SK-N-SH (cell line): ENCODE measurements around the gene USP36. TPM values are rescaled to one million over a fixed set of nuclear protein-coding genes. Genes with fewer than 3 reads are reported as not detected.

Source experiments
- CTCF ChIA-PET: fragments of 300-600, 350-600 bp; formaldehyde crosslinking; extraction: SDS; loops from one replicate; lab custom pipeline; 2021; lab: Yijun Ruan, JAX
- POLR2A ChIA-PET: fragments of 350-600 bp; sonication (Branson Sonifier 250); formaldehyde crosslinking; extraction: SDS; loops from one replicate; lab custom pipeline; 2020; ENCODE audit warnings: antibody characterized with exemption, inconsistent platforms; lab: Yijun Ruan, JAX
- DNase-seq: peaks from one replicate; pipeline ENCODE4 v3.0.0; 2012
- H2AFZ ChIP-seq: fragments of 200-600 bp; sonication (generic); 2 replicates; pipeline ENCODE4 v1.8.1; 2016; ENCODE audit warnings: antibody characterized with exemption, mild to moderate bottlenecking, low read depth
- H3F3A ChIP-seq: fragments of 200-600 bp; sonication (generic); replicated peaks from 2 replicates; pipeline ENCODE3; 2016; ENCODE audit warnings: antibody characterized with exemption, mild to moderate bottlenecking; ENCODE audit not compliant: insufficient read depth
- H3K27ac ChIP-seq, 2 experiments: fragments of 200-500 bp in 1 of 2; fragments of 200-600 bp in 1 of 2; sonication (Bioruptor generic) in 1 of 2; sonication (generic), shearing (Covaris generic) in 1 of 2; 2 replicates each; pipeline versions ENCODE4 v1.5.1 to v1.6.1; 2014 to 2016; ENCODE audit warnings: low read depth in 2 of 2, inconsistent platforms in 1 of 2, low read length in 1 of 2, mild to moderate bottlenecking in 1 of 2, mixed read lengths in 1 of 2
- H3K27me3 ChIP-seq: fragments of 200-600 bp; sonication (generic), shearing (Covaris generic); 2 replicates; pipeline ENCODE4 v1.6.1; 2016; ENCODE audit warnings: mixed run types; ENCODE audit not compliant: insufficient read depth
- H3K36me3 ChIP-seq, 2 experiments: fragments of 200-500 bp in 1 of 2; fragments of 200-600 bp in 1 of 2; sonication (Bioruptor generic) in 1 of 2; sonication (generic) in 1 of 2; replicated peaks in 1 of 2; 2 replicates each; pipeline versions ENCODE3 to v1.5.1; 2014 to 2016; ENCODE audit warnings: low read length in 1 of 2, mild to moderate bottlenecking in 1 of 2; ENCODE audit not compliant: insufficient read depth in 2 of 2, control insufficient read depth in 1 of 2
- H3K4me1 ChIP-seq, 2 experiments: fragments of 200-500 bp in 1 of 2; fragments of 200-600 bp in 1 of 2; sonication (Bioruptor generic) in 1 of 2; sonication (generic), shearing (Covaris generic) in 1 of 2; 2 replicates each; pipeline versions ENCODE4 v1.5.1 to v1.6.1; 2014 to 2016; ENCODE audit warnings: low read depth in 1 of 2, low read length in 1 of 2, mixed run types in 1 of 2; ENCODE audit not compliant: insufficient read depth in 2 of 2, control insufficient read depth in 1 of 2
- H3K4me2 ChIP-seq: fragments of 200-600 bp; sonication (generic), shearing (Covaris generic); 2 replicates; pipeline ENCODE4 v1.6.1; 2017; ENCODE audit warnings: mixed run types
- H3K4me3 ChIP-seq, 2 experiments: fragments of 200-500 bp in 1 of 2; fragments of 200-600 bp in 1 of 2; sonication (Bioruptor generic) in 1 of 2; sonication (generic), shearing (Covaris generic) in 1 of 2; 2 replicates each; pipeline versions ENCODE4 v1.5.1 to v1.8.1; 2014 to 2016; ENCODE audit warnings: low read depth in 2 of 2, inconsistent platforms in 1 of 2, low read length in 1 of 2, mild to moderate bottlenecking in 1 of 2, mixed read lengths in 1 of 2, moderate library complexity in 1 of 2
- H3K79me2 ChIP-seq: fragments of 200-600 bp; sonication (generic); 2 replicates; pipeline ENCODE4 v1.8.1; 2017; ENCODE audit warnings: mild to moderate bottlenecking; ENCODE audit not compliant: insufficient read depth
- H3K9ac ChIP-seq: fragments of 200-600 bp; sonication (generic); 2 replicates; pipeline ENCODE4 v1.6.1; 2017; ENCODE audit warnings: mixed run types
- H3K9me2 ChIP-seq: fragments of 200-600 bp; sonication (generic); 2 replicates; pipeline ENCODE4 v1.6.1; 2017; ENCODE audit warnings: mixed run types
- H3K9me3 ChIP-seq: fragments of 200-600 bp; sonication (generic); 2 replicates; pipeline ENCODE4 v1.6.1; 2017; ENCODE audit warnings: mixed run types, mild to moderate bottlenecking, moderate library complexity
- H4K20me1 ChIP-seq: fragments of 200-600 bp; sonication (generic); 2 replicates; pipeline ENCODE4 v1.6.1; 2017; ENCODE audit warnings: mild to moderate bottlenecking, mixed run types; ENCODE audit not compliant: insufficient read depth
- CHD2 ChIP-seq: fragments of 150-350 bp; IDR thresholded peaks from 2 replicates; pipeline ENCODE4 v1.6.1; 2018; ENCODE audit warnings: low read length; ENCODE audit not compliant: partially characterized antibody
- ELF1 ChIP-seq: IDR thresholded peaks from 2 replicates; pipeline ENCODE4 v1.4.0; 2012
- EZH2phosphoT487 ChIP-seq: fragments of 200-600 bp; sonication (generic); IDR thresholded peaks from 2 replicates; pipeline ENCODE4 v1.6.1; 2017; ENCODE audit warnings: low read depth, mixed run types, mild to moderate bottlenecking, antibody characterized with exemption, moderate library complexity, borderline replicate concordance
- FOSL2 ChIP-seq: IDR thresholded peaks from 2 replicates; pipeline ENCODE4 v1.4.0; 2012; ENCODE audit warnings: low read depth, mild to moderate bottlenecking, moderate library complexity, borderline replicate concordance
- FOXJ3 ChIP-seq: sonication (generic); formaldehyde crosslinking; IDR thresholded peaks from 2 replicates; pipeline ENCODE4 v1.5.1; 2020; ENCODE audit warnings: mild to moderate bottlenecking, missing genetic modification reagents
- NFIC ChIP-seq: IDR thresholded peaks from 2 replicates; pipeline ENCODE4 v1.4.0; 2012; ENCODE audit warnings: borderline replicate concordance
- NRF1 ChIP-seq: IDR thresholded peaks from 2 replicates; pipeline ENCODE4 v1.6.1; 2012; ENCODE audit warnings: low read depth, mild to moderate bottlenecking, low read length
- POLR2AphosphoS5 ChIP-seq: IDR thresholded peaks from 2 replicates; pipeline ENCODE4 v1.6.1; 2012; ENCODE audit warnings: low read depth, low read length
- RAD21 ChIP-seq: IDR thresholded peaks from 2 replicates; pipeline ENCODE4 v1.6.1; 2012; ENCODE audit warnings: mild to moderate bottlenecking, low read length
- RXRA ChIP-seq: IDR thresholded peaks from 2 replicates; pipeline ENCODE4 v1.4.0; 2012; ENCODE audit warnings: low read depth, mild to moderate bottlenecking, borderline replicate concordance
- TAF1 ChIP-seq: IDR thresholded peaks from 2 replicates; pipeline ENCODE4 v1.6.1; 2012; ENCODE audit warnings: low read depth, mild to moderate bottlenecking, low read length, moderate library complexity, borderline replicate concordance
- TCF12 ChIP-seq: IDR thresholded peaks from 2 replicates; pipeline ENCODE4 v1.4.0; 2012
- TEAD4 ChIP-seq: IDR thresholded peaks from 2 replicates; pipeline ENCODE4 v1.4.0; 2012; ENCODE audit warnings: mild to moderate bottlenecking, borderline replicate concordance; ENCODE audit not compliant: insufficient read depth
- ZBTB33 ChIP-seq: IDR thresholded peaks from 2 replicates; pipeline ENCODE4 v1.4.0; 2012; ENCODE audit warnings: low read depth, borderline replicate concordance
- WGBS: methylation state at CpG from one replicate; pipeline ENCODE4 v1.1.6; 2017; ENCODE audit warnings: low lambda C conversion rate; 5-methylcytosine and 5-hydroxymethylcytosine counted together
- polyA plus RNA-seq, 3 experiments: library from polyadenylated mRNA; depleted of rRNA; stranded (reverse); fragments of >200 nt; gene quantifications; 2 replicates each; pipeline ENCODE4 v1.2.3, GENCODE V29; 2012
- TF ChIP-seq, protein P1 (sequence below): IDR thresholded peaks from 2 replicates; pipeline ENCODE4 v1.4.0; 2012; ENCODE audit warnings: low read depth
- TF ChIP-seq, protein P2 (sequence below): fragments of 150-350 bp; IDR thresholded peaks from 2 replicates; pipeline ENCODE4 v1.6.1; 2017; ENCODE audit warnings: antibody characterized with exemption, low read length, low read depth, borderline replicate concordance
- TF ChIP-seq, protein P3 (sequence below): IDR thresholded peaks from 2 replicates; pipeline ENCODE4 v1.4.0; 2012; ENCODE audit warnings: low read depth, borderline replicate concordance

Gene USP36
- polyA plus RNA-seq, 1 of the 3 experiments (the other 2 are of a cell fraction): 34.6 TPM

DNA sequence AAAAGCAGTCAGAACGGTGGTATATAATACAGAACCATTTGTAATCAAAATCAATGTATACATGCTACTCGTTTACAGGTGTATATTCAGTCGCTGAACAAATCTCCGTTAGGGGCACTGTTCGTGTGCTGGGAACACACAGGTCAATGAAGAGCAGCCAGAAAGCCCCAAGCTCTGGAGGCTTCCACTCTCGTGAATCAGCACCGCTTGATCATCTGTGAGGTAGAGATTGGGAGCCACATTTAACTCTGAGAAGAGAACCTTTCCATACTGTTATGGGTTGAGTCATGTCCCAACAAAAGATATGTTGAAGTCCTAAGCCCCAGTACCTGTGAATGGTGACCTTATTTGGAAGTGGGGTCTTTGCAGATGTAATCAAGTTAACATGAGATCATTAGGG is 53.2 kb downstream of the USP36 start:
- Histone ChIP-seq H3K4me1 (peaks cover 20% of the 10 kb centered on the region in 2 experiments; a peak in 2 of 4 replicates), H3K9me2 (no peaks in the 10 kb centered on the region), H3K27ac (no peak overlapping the region), H3K36me3 (no peaks in the 10 kb centered on the region), H4K20me1 (no peaks in the 10 kb centered on the region), H2AFZ (no peak overlapping the region), H3K27me3 (no peaks in the 10 kb centered on the region), H3K4me2 (no peak overlapping the region), H3K4me3 (no peak overlapping the region), H3K79me2 (no peaks in the 10 kb centered on the region), H3K9ac (no peak overlapping the region), H3F3A (peaks cover 42% of the 10 kb centered on the region), H3K9me3 (no peaks in the 10 kb centered on the region)
- no peak for DNase-seq
- ChIA-PET CTCF (interaction anchor here (1.3 to 4.8 kb wide), 2 partner anchors 56 to 290 kb away, joined by 4 to 30 read pairs; no protein-coding TSS in a partner anchor), POLR2A (no interaction called here)
- TF ChIP-seq NFIC: no peak
- TF ChIP-seq RAD21: no peak
- no peak for TF ChIP-seq EZH2phosphoT487
- 90% methylated on average over 7 of the region's 7 CpGs for WGBS

DNA sequence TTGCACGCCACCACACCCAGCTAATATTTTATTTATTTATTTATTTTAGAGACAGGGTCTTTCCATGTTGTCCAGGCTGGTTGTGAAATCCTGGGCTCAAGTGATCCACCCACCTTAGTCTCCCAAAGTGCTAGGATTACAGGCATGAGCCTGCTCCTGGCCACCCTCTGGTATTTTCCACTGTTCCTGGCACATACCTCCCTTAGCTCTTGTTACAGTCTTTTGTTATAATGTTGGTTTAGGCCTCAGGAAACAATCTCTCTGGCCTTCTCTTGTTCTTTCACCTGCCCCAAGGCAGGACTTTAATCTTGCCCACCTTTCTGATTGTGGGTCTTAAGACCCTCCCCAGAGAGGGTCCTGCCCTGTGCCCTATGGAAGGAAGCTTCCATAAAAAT is 55.0 kb downstream of the USP36 start:
- peaks cover 12% of the 10 kb centered on the region for H3K79me2 ChIP-seq
- DNase-seq: no peak
- H3K27ac ChIP-seq: no peak overlapping the region
- TF ChIP-seq, protein P1, sequence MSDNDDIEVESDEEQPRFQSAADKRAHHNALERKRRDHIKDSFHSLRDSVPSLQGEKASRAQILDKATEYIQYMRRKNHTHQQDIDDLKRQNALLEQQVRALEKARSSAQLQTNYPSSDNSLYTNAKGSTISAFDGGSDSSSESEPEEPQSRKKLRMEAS: no peak
- TF ChIP-seq TCF12 (no peak), RAD21 (no peak), CHD2 (no peak), ZBTB33 (no peak), FOXJ3 (CRISPR knock-in tag) (no peak), TAF1 (no peak), ELF1 (no peak), POLR2AphosphoS5 (no peak), RXRA (no peak), FOSL2 (no peak), NRF1 (no peak), TEAD4 (no peak)
- TF ChIP-seq, protein P2, sequence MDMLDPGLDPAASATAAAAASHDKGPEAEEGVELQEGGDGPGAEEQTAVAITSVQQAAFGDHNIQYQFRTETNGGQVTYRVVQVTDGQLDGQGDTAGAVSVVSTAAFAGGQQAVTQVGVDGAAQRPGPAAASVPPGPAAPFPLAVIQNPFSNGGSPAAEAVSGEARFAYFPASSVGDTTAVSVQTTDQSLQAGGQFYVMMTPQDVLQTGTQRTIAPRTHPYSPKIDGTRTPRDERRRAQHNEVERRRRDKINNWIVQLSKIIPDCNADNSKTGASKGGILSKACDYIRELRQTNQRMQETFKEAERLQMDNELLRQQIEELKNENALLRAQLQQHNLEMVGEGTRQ: no peak
- TF ChIP-seq, protein P3, sequence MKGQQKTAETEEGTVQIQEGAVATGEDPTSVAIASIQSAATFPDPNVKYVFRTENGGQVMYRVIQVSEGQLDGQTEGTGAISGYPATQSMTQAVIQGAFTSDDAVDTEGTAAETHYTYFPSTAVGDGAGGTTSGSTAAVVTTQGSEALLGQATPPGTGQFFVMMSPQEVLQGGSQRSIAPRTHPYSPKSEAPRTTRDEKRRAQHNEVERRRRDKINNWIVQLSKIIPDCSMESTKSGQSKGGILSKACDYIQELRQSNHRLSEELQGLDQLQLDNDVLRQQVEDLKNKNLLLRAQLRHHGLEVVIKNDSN: no peak
- no peaks in the 10 kb centered on the region for H4K20me1 ChIP-seq
- H3K36me3 ChIP-seq: no peaks in the 10 kb centered on the region
- no peak overlapping the region for H2AFZ ChIP-seq
- no peak overlapping the region for H3K4me3 ChIP-seq
- no peak overlapping the region for H3K4me2 ChIP-seq
- H3K4me1 ChIP-seq: peaks cover 10 to 15% of the 10 kb centered on the region in 2 experiments; a peak in 2 of 4 replicates
- no peaks in the 10 kb centered on the region for H3K9me2 ChIP-seq
- H3K27me3 ChIP-seq: no peaks in the 10 kb centered on the region
- H3K9ac ChIP-seq: no peak overlapping the region
- CTCF ChIA-PET: interaction anchor here (1.0 to 4.8 kb wide), 4 partner anchors 16 to 288 kb away, joined by 3 to 30 read pairs (median 8); no protein-coding TSS in a partner anchor
- POLR2A ChIA-PET: no interaction called here
- WGBS: 100% methylated on average over 1 of the region's 1 CpG
- H3F3A ChIP-seq: peaks cover 33% of the 10 kb centered on the region
- H3K9me3 ChIP-seq: no peaks in the 10 kb centered on the region
